ENCODE results near the gene SHLD2. TPM values are rescaled to one million over a fixed set of nuclear protein-coding genes. Genes with fewer than 3 reads are reported as not detected.

SHLD2 gene
- total and polyA plus RNA-seq, 2 of the 13 experiments (the other 11 are each of a cell fraction or from before 2014, with no cell fraction given), result 25.7 to 53.7 TPM

DNA sequence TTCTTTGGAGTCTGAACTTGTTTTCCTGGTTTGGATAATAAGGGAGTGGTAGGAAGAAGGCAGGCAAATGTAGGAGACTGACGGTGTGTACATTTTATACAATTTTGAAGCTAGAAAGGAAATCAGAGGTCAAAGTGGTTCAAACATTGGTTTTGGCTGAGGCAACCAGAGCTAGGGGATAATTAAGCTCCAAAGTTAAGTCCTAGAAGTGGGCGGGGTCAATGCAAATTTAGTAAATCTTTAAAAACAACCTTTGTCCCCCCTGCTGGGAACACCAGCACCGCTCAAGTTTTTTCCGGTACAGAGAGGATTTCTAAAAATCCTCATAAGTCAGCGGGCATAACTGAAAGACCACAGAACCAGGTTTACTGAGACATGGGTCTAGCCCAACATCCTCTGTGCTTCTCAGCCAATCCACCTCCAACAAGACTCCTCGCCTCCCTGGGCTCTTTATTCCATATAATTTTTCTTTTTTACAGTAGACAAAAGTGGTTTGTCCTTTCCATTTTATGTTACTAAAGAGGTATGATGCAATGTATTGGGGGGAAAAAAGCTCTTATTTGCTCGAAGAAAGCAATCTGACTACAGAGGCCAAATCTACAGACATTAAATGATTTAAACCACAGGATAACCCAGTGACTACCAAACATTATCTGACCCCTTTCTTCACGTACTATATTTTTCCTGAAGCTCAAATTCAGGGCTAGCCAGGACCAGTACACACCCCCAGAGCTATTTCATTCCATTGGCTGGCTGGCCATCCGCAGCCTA is 2.0 kb upstream of the SHLD2 start (continued):
- TF ChIP-seq ZNF773 (CRISPR knock-in tag; IDR thresholded peaks at IDR 0.05; ENCODE audit: borderline replicate concordance) (no peak), YEATS2 (CRISPR knock-in tag; IDR thresholded peaks at IDR 0.05; ENCODE audit: borderline replicate concordance) (no peak), SMARCC2 (IDR thresholded peaks at IDR 0.05) (no peak), SMC3 (IDR thresholded peaks at IDR 0.05; ENCODE audit: low read length) (no peak), CHD2 (IDR thresholded peaks at IDR 0.05; ENCODE audit: low read depth, low read length) (no peak), KLF12 (CRISPR knock-in tag; IDR thresholded peaks at IDR 0.05; ENCODE audit: borderline replicate concordance) (no peak), ZNF720 (CRISPR knock-in tag; IDR thresholded peaks at IDR 0.05) (no peak), HOXA3 (CRISPR knock-in tag; IDR thresholded peaks at IDR 0.05) (no peak), MLLT10 (CRISPR knock-in tag; IDR thresholded peaks at IDR 0.05) (0 out of 2 replicates have a peak, but pooled peaks have one; percentile 14), SP4 (CRISPR knock-in tag; IDR thresholded peaks at IDR 0.05) (no peak), THYN1 (CRISPR knock-in tag; IDR thresholded peaks at IDR 0.05; ENCODE audit: borderline replicate concordance, low read depth) (no peak), HNF4A (CRISPR knock-in tag; IDR thresholded peaks at IDR 0.05) (peak; percentile 61), BCL6 (CRISPR knock-in tag; IDR thresholded peaks at IDR 0.05) (peak; percentile 64; the same call in 1 of the 2 replicates), SRSF9 (IDR thresholded peaks at IDR 0.05; ENCODE audit: borderline replicate concordance, insufficient read depth, low read depth, low read length, poor library complexity, severe bottlenecking) (no peak), ZNF775 (CRISPR knock-in tag; IDR thresholded peaks at IDR 0.05; ENCODE audit: borderline replicate concordance) (no peak), ZKSCAN5 (CRISPR knock-in tag; IDR thresholded peaks at IDR 0.05) (no peak), ZNF607 (CRISPR knock-in tag; IDR thresholded peaks at IDR 0.05; ENCODE audit: borderline replicate concordance) (peak; percentile 78; the same call in 1 of the 2 replicates), ZNF577 (CRISPR knock-in tag; IDR thresholded peaks at IDR 0.05; ENCODE audit: borderline replicate concordance, low read depth) (no peak), RBM39 (IDR thresholded peaks at IDR 0.05; ENCODE audit: low read depth, low read length, poor library complexity, severe bottlenecking) (no peak), ZBTB42 (CRISPR knock-in tag; IDR thresholded peaks at IDR 0.05) (no peak)
- TF ChIP-seq, protein P1, sequence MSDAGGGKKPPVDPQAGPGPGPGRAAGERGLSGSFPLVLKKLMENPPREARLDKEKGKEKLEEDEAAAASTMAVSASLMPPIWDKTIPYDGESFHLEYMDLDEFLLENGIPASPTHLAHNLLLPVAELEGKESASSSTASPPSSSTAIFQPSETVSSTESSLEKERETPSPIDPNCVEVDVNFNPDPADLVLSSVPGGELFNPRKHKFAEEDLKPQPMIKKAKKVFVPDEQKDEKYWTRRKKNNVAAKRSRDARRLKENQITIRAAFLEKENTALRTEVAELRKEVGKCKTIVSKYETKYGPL (CRISPR knock-in tag; IDR thresholded peaks at IDR 0.05), result no peak
- TF ChIP-seq, protein P2, sequence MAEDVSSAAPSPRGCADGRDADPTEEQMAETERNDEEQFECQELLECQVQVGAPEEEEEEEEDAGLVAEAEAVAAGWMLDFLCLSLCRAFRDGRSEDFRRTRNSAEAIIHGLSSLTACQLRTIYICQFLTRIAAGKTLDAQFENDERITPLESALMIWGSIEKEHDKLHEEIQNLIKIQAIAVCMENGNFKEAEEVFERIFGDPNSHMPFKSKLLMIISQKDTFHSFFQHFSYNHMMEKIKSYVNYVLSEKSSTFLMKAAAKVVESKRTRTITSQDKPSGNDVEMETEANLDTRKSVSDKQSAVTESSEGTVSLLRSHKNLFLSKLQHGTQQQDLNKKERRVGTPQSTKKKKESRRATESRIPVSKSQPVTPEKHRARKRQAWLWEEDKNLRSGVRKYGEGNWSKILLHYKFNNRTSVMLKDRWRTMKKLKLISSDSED (CRISPR knock-in tag; IDR thresholded peaks at IDR 0.05), result no peak
- TF ChIP-seq, protein P3, sequence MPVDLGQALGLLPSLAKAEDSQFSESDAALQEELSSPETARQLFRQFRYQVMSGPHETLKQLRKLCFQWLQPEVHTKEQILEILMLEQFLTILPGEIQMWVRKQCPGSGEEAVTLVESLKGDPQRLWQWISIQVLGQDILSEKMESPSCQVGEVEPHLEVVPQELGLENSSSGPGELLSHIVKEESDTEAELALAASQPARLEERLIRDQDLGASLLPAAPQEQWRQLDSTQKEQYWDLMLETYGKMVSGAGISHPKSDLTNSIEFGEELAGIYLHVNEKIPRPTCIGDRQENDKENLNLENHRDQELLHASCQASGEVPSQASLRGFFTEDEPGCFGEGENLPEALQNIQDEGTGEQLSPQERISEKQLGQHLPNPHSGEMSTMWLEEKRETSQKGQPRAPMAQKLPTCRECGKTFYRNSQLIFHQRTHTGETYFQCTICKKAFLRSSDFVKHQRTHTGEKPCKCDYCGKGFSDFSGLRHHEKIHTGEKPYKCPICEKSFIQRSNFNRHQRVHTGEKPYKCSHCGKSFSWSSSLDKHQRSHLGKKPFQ (CRISPR knock-in tag; IDR thresholded peaks at IDR 0.05; ENCODE audit: insufficient replicate concordance), result peak; percentile 39
- TF ChIP-seq, protein P4, sequence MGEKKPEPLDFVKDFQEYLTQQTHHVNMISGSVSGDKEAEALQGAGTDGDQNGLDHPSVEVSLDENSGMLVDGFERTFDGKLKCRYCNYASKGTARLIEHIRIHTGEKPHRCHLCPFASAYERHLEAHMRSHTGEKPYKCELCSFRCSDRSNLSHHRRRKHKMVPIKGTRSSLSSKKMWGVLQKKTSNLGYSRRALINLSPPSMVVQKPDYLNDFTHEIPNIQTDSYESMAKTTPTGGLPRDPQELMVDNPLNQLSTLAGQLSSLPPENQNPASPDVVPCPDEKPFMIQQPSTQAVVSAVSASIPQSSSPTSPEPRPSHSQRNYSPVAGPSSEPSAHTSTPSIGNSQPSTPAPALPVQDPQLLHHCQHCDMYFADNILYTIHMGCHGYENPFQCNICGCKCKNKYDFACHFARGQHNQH (CRISPR knock-in tag; IDR thresholded peaks at IDR 0.05), result peak; percentile 26; the same call in 1 of the 2 replicates
